ENCODE data around the gene UGT1A7.
"Not testable (repeated sequence)": the region's sequence is repeated elsewhere in the genome, so short reads cannot be mapped to it uniquely, and the experiment has no call there.

The UGT1A7 gene

GRCh38 chr2:233681521-233682099, at the start of gene UGT1A7:
UGT1A7 (plus strand) TSS chr2:233681901; CDS start chr2:233681938, 37 bp downstream.
- DNase-seq (ENCODE audit: insufficient read length, low spot score) (no peak), FAIRE-seq (no peak)

DNA sequence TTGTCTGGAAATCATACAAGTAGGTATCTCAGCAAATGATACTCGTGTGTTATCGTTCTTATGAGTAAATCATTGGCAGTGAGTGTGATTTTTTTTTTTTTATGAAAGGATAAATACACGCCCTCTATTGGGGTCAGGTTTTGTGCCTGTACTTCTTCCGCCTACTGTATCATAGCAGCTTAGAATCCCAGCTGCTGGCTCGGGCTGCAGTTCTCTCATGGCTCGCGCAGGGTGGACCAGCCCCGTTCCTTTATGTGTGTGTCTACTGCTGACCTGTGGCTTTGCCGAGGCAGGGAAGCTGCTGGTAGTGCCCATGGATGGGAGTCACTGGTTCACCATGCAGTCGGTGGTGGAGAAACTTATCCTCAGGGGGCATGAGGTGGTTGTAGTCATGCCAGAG, 45.4 kb upstream of the UGT1A7 start, which contains the start of gene UGT1A10:
Gene UGT1A10 (plus strand): TSS at position 143 of the 400 bp plus-strand sequence. CDS start 75 bp downstream, at position 218.
- not testable (repeated sequence) for DNase-seq (ENCODE audit: insufficient read length, low spot score); FAIRE-seq

GRCh38 chr2:233638836-233639235, 42.9 kb upstream of the UGT1A7 start:
- FAIRE-seq (peak; percentile 23), DNase-seq (ENCODE audit: insufficient read length, low spot score) (no peak)

DNA sequence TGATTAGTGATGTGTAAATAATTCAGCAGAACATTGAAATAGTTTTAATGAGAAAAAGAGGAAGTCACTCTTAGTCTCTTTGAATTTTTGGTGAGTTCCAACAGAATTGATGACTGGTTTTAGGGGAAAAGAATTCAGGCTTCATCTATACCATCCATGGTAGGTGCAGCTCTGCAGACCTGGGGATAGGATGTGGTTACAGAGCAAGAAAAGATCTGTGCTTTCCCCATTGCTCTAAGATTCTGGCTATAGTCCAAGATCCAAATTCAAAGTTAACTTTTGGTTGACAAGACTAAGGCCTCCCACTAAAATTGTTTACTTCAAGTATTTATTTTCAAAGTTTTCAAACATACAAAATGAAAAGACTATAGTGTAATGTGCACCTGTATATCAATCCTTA, 41.8 kb upstream of the UGT1A7 start:
- FAIRE-seq, result no peak

GRCh38 chr2:233643128-233643527, 38.6 kb upstream of the UGT1A7 start:
- no peak for DNase-seq (ENCODE audit: insufficient read length, low spot score)
- no peak for FAIRE-seq

More for the DNA sequence above, 41.8 kb upstream of the UGT1A7 start:
- DNase-seq (ENCODE audit: insufficient read length, low spot score), result no peak

DNA sequence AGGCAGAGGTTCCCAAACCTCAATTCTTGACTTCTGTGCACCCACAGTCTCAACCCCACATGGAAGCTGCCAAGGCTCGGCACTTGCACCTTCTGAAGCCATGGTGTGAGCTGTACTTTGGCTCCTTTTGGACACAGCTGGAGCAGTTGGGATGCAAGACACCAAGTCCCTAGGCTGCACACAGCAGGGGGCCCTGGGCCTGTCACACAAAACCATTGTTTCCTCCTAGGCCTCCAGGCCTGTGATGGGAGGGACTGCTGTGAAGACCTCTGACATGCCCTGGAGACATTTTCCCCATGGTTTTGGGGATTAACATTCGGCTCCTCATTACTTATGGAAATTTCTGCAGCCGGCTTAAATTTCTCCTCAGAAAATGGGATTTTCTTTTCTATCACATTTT, 35.7 kb upstream of the UGT1A7 start:
- FAIRE-seq, result not testable (repeated sequence)

GRCh38 chr2:233650981-233651380, 30.7 kb upstream of the UGT1A7 start:
- no peak for DNase-seq (ENCODE audit: insufficient read length, low spot score)
- FAIRE-seq, result no peak

More for the DNA sequence above, 35.7 kb upstream of the UGT1A7 start:
- not testable (repeated sequence) for DNase-seq (ENCODE audit: insufficient read length, low spot score)

DNA sequence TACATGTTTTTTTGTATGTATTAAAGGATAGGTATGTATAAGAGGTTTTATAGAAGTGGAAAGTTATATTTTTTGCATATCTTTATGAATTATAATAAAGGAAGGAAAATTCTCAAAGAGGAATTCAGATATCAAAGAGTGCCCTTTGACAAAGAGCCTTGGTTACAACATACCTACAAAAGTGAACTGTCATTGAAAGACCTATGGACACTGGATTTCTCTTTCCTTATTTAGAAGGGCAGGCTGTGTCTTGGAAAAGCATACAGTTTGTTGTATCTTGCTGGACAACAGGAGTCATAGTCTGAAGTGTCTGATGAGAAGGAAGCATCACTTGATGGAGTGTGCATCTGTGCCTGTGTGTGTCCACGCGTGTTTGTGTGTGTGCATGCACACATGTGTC, 30.3 kb upstream of the UGT1A7 start:
- no peak for DNase-seq (ENCODE audit: insufficient read length, low spot score)
- no peak for FAIRE-seq

GRCh38 chr2:233654501-233654900, 27.2 kb upstream of the UGT1A7 start:
- DNase-seq (ENCODE audit: insufficient read length, low spot score), result no peak
- FAIRE-seq, result no peak

- FAIRE-seq (no peak), DNase-seq (ENCODE audit: insufficient read length, low spot score) (no peak)
These were observed 26.7 kb upstream of the UGT1A7 start for GRCh38 chr2:233655043-233655442.

DNA sequence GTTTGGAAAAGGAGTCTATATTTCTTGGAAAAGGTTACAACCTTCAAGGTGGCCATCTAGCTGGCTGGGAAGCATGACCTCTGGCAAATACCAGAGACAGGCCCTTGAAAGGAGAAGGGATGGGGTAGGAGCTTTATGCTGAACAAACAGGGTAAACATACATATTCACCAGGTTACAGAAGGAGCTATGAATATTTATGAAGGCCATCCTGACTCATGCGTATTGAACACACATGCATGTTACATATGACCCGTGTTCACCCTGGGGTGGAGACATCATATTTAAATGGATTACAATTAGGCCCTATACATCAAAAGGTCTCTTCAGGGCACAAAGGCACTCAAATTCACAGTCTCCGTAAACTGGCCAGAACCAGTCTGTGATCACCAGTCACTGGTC, 25.8 kb upstream of the UGT1A7 start:
- not testable (repeated sequence) for DNase-seq (ENCODE audit: insufficient read length, low spot score)
- peak; percentile 68 for FAIRE-seq

DNA sequence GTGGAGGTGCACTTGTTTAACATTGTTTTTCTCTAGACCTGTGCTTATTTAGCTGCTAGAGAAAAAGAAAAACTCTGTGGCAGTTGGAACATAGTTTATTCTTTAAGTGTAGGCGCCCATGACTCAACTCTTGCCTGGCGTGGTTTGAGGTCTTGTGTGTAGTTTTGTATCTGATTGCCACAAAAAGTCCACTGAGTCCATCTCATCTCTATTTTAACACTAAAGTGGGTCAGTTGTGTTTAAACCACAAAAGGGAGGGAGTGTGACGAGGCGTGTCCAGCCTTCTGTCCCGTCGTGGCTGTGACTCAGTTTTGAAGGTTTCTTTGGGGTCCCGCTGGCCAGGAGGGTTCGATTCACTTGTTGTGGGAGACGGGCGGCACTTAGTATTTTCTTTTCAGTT, 25.3 kb upstream of the UGT1A7 start:
- FAIRE-seq (no peak), DNase-seq (ENCODE audit: insufficient read length, low spot score) (no peak)

DNA sequence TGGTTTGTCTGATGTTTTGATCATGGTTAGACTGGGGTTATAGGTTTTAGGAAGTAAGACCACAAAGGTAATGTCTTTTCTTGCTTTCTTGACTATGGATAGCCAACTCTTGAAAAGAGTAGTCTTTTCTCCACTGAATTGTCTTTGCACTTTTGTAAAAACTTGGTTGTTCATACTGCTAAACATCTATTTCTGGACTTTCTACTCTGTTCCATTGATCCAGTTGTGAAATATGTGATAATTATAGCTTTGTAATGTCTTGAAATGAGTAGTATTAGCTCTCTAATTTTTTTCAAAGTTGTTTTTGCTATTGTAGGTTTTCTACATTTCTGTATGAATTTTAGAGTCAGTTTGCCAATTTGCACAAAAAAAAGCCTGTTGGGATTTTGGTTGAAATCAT, 23.1 kb upstream of the UGT1A7 start:
- no peak for DNase-seq (ENCODE audit: insufficient read length, low spot score)
- no peak for FAIRE-seq

DNA sequence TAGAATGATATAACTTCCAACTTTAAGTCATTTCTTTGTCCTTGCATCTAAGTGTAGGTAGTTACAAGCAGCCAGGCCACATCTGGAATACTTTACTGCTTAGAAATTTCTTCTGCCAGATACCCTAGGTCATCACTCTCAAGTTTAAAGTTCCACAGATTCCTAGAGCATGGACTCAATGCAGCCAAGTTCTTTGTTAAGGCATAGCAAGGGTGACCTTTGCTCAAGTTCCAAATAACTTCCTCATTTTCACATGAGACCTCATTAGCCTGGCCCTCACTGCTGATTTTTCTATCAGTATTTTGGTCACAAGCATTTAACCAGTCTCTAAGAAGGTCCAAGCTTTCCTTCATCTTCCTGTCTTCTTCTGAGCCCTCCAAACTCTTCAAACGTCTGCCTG, 17.8 kb upstream of the UGT1A7 start:
- no peak for DNase-seq (ENCODE audit: insufficient read length, low spot score)

GRCh38 chr2:233668605-233669260, 13.0 kb upstream of the UGT1A7 start:
- FAIRE-seq, result no peak
- no peak for DNase-seq (ENCODE audit: insufficient read length, low spot score)

More for the DNA sequence above, 17.8 kb upstream of the UGT1A7 start:
- FAIRE-seq, result no peak

GRCh38 chr2:233671290-233672161, 10.2 kb upstream of the UGT1A7 start, which contains the start of gene UGT1A9:
UGT1A9 (plus strand) TSS chr2:233671898; CDS start chr2:233671935, 37 bp downstream.
- no peak for FAIRE-seq
- no peak for DNase-seq (ENCODE audit: insufficient read length, low spot score)

DNA sequence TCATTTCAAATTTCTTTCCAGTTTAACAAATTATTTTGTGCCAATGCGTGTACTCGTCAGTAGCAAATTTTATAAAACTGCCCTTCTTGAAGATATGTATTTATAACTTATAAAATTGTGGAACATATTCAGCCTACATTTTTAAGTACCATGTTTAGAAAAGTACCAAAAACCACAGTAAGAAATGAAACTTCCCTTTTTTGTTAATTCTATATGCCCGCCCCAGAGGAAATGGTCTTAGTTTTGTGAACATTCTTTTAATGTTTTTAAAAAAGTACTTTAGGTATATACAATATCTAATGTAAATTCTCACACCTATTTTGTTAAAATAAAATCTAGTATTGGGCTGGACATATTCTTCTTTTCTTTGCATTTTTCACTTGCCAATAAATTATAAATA, 8.8 kb upstream of the UGT1A7 start:
- FAIRE-seq (no peak), DNase-seq (ENCODE audit: insufficient read length, low spot score) (no peak)

DNA sequence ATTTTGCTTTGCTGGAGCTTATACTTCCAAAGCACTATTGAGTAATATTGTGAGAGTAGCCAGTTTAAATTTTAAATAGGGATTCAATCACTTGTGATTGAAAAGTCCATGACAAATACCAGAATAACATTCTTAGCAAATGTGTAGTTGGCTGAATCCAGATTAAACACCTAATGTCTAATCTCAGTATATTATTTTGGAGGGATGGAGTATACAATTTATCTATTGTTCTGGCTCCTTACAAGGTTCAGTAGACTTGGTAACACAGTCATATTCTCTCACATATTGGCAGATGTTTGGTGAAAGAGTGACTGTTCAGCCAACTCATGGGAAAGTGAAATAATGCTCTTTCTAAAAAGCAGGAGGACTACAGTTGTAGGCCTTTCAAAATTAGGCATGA, 7.8 kb upstream of the UGT1A7 start:
- no peak for FAIRE-seq
- DNase-seq (ENCODE audit: insufficient read length, low spot score), result no peak

GRCh38 chr2:233674314-233674713, 7.4 kb upstream of the UGT1A7 start:
- no peak for DNase-seq (ENCODE audit: insufficient read length, low spot score)
- no peak for FAIRE-seq

DNA sequence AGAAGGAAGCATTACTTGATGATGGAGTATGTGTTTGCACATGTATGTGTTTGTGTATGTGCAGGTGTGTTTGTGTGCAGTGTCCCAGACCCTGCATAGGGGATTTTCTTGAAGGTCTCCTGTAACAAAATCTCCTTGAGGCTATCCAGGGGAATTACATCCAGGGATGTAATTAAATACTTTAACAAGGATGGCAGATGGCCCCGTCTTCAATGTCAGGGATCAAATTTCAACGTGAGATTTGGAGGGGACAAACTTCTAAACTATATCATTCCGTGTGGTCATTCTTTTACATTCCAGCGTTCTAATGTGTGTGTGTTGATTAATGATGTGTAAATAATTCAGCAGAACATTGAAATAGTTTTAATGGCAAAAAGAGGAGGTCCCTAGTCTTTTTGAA, 6.7 kb upstream of the UGT1A7 start:
- no peak for FAIRE-seq
- no peak for DNase-seq (ENCODE audit: insufficient read length, low spot score)

- DNase-seq (ENCODE audit: insufficient read length, low spot score) (no peak), FAIRE-seq (no peak)
These were observed 5.7 kb upstream of the UGT1A7 start for GRCh38 chr2:233676046-233676445.

Data from GM19239 (cell line).